Measurements from ENCODE around the gene NYAP2.

GRCh38 chr2:225678792-225679191 lies 279.3 kb downstream of the NYAP2 start:
- TF ChIP-seq CTCF (IDR thresholded peaks at IDR 0.05) (no peak), EZH2 (IDR thresholded peaks at IDR 0.05) (no peak), EZH2phosphoT487 (IDR thresholded peaks at IDR 0.05) (no peak)
